ENCODE data around the gene CLEC17A. TPM values are rescaled to one million over a fixed set of nuclear protein-coding genes. Genes with fewer than 3 reads are reported as not detected.
"Not testable (repeated sequence)": the region's sequence is repeated elsewhere in the genome, so short reads cannot be mapped to it uniquely, and the experiment has no call there.

Gene CLEC17A, protein sequence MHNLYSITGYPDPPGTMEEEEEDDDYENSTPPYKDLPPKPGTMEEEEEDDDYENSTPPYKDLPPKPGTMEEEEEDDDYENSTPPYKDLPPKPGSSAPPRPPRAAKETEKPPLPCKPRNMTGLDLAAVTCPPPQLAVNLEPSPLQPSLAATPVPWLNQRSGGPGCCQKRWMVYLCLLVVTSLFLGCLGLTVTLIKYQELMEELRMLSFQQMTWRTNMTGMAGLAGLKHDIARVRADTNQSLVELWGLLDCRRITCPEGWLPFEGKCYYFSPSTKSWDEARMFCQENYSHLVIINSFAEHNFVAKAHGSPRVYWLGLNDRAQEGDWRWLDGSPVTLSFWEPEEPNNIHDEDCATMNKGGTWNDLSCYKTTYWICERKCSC
- under 1 TPM in 2 of 4 donors, not detected in 2; 0.24 to 0.55 TPM for polyA plus RNA-seq
- long read RNA-seq, donor 1: 0 reads
- long read RNA-seq, donor 2: 0 reads
- long read RNA-seq, donor 3: 0 reads
- long read RNA-seq, donor 4: 0 reads
- long read RNA-seq, donor 5: 0 reads
- long read RNA-seq, donor 6: 0 reads
- long read RNA-seq, donor 7: 0 reads
- long read RNA-seq, donor 8: 0 reads
- long read RNA-seq, donor 9: 0 reads
- long read RNA-seq, donor 10: 0 reads

DNA sequence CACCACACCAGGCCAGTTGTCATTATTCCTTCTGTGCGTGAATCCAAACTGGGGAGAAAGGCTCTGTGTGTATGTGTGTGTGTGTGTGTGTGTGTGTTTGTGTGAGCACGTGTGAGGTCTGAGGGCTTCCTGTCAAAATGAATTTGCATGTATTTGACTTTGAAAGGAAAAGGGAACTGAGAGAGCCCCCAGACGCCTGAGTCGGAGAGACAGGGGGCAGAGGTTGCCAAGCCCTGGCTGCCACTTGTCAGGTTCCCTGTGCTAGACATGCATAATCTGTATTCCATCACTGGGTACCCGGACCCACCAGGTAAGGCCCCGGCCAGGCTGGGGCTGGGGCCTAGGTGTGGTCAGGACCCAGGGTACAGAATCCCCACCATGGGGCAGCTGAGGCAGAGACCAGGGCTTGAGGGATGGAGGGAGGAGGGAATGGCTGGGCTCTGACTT lies at the start of gene CLEC17A:
CLEC17A (plus strand) TSS at position 191 of the 447 bp plus-strand sequence; CDS start at position 268, 77 bp downstream.
- Histone ChIP-seq H3K4me1 (ENCODE audit: control insufficient read depth in 3 of 3, insufficient read depth in 2 of 3, low read depth in 1 of 3, low read length in 2 of 3) (no peaks in the 10 kb centered on the region), H3K27ac (ENCODE audit: low read depth in 1 of 3, low read length in 2 of 3) (no peak within 1 kb of the TSS), H3K9me3 (ENCODE audit: control insufficient read depth in 2 of 2, insufficient read depth in 1 of 2, low read depth in 1 of 2, low read length in 1 of 2) (no peaks in the 10 kb centered on the region), H3K27me3 (ENCODE audit: control insufficient read depth in 3 of 3, insufficient read depth in 3 of 3, low read length in 3 of 3) (no peaks in the 10 kb centered on the region), H3K4me3 (ENCODE audit: low read depth in 1 of 3, low read length in 3 of 3) (peak within 1 kb of the TSS in 1 of 3 donors; percentile 4), H3K36me3 (ENCODE audit: control insufficient read depth in 3 of 3, insufficient read depth in 2 of 3, low read depth in 1 of 3, low read length in 3 of 3) (no peaks in the 10 kb centered on the region)
- FAIRE-seq (no peak), DNase-seq (no peak)
- WGBS, 3 donors: 40 to 58% (median 52%) methylated on average over 6 of the region's 6 CpGs

DNA sequence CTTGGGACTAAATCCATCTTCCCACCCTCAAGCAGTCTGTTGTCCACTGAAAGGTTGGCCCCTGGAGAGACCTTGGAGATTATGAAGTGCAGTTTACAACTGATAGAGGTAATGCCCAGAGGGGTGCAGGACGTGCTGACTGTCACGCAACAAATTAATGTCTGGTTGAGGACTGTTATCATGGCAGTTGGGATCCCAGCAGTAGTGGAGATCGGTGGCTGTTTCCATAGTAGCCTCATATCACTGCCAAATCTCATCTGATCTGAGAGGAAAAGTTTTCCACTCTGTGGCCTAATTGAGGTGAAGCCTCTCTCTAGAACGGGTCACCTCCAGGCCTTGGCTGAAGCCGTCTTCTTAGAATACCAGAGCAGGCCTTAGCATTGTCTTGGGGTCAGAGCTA lies 49.4 kb upstream of the CLEC17A start:
- H3K4me1 ChIP-seq (ENCODE audit: control insufficient read depth in 3 of 3, insufficient read depth in 2 of 3, low read depth in 1 of 3, low read length in 2 of 3): peaks cover 0 to 36% (median 7%) of the 10 kb centered on the region in 3 donors
- no peak for DNase-seq
- no peaks in the 10 kb centered on the region for H3K9me3 ChIP-seq (ENCODE audit: control insufficient read depth in 2 of 2, insufficient read depth in 1 of 2, low read depth in 1 of 2, low read length in 1 of 2)
- H3K36me3 ChIP-seq (ENCODE audit: control insufficient read depth in 3 of 3, insufficient read depth in 2 of 3, low read depth in 1 of 3, low read length in 3 of 3): peaks cover 0 to 37% (median 3%) of the 10 kb centered on the region in 3 donors
- 82 to 89% (median 85%) methylated on average over 5 of the region's 5 CpGs for WGBS, 3 donors
- H3K4me3 ChIP-seq (ENCODE audit: low read depth in 1 of 3, low read length in 3 of 3): no peak overlapping the region
- no peak overlapping the region for H3K27ac ChIP-seq (ENCODE audit: low read depth in 1 of 3, low read length in 2 of 3)
- FAIRE-seq: no peak
- no peaks in the 10 kb centered on the region for H3K27me3 ChIP-seq (ENCODE audit: control insufficient read depth in 3 of 3, insufficient read depth in 3 of 3, low read length in 3 of 3)

DNA sequence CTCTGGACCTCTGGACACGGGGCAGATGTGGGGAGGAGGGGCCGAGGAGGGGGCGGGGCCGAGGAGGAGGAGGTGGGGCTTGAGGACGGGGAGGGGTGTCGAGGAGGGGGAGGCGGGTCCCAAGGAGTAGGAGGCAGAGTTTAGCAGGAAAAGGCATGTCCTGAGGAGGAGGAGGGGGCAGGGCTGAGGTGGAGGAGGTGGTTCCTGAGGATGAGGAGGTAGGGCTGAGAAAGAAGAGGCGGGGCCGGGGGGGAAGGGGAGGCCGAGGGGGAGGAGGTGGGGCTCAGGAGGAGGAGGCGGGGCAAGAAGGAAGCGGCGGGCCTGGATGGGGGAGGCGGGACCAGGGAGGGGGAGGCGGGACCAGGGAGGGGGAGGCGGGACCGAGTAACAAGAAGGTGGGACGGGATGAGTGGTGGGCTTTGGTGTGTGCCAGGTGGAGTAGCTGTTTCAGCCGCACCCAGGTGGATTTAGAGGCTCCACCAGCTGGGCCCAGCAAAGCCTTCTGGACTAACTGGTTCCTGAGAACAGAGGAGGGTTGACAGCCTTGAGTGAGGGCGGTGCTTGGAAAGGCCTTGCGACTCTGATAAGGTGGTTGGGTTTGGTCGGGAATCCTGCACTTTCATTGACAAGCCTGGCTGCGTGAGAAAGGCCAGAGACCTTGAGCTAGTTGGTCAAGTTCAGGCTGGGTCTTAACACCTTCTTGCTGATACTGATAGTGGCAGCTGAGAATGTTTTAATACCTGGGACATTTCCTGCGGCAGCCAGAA lies 45.8 kb upstream of the CLEC17A start:
- Histone ChIP-seq H3K27me3 (ENCODE audit: control insufficient read depth in 3 of 3, insufficient read depth in 3 of 3, low read length in 3 of 3) (no peaks in the 10 kb centered on the region), H3K36me3 (ENCODE audit: control insufficient read depth in 3 of 3, insufficient read depth in 2 of 3, low read depth in 1 of 3, low read length in 3 of 3) (peaks cover 0 to 54% (median 3%) of the 10 kb centered on the region in 3 donors), H3K4me1 (ENCODE audit: control insufficient read depth in 3 of 3, insufficient read depth in 2 of 3, low read depth in 1 of 3, low read length in 2 of 3) (peaks cover 0 to 20% (median 4%) of the 10 kb centered on the region in 3 donors), H3K27ac (ENCODE audit: low read depth in 1 of 3, low read length in 2 of 3) (peak overlapping the region; percentile 58 to 87 (median 83)), H3K9me3 (ENCODE audit: control insufficient read depth in 2 of 2, insufficient read depth in 1 of 2, low read depth in 1 of 2, low read length in 1 of 2) (no peaks in the 10 kb centered on the region), H3K4me3 (ENCODE audit: low read depth in 1 of 3, low read length in 3 of 3) (peak overlapping the region in 2 of 3 donors; percentile 38 to 41)
- FAIRE-seq (no peak), DNase-seq (peak; percentile 93 to 94)
- 5 to 26% (median 15%) methylated on average over 15 to 24 of the region's 24 CpGs for WGBS, 3 donors

DNA sequence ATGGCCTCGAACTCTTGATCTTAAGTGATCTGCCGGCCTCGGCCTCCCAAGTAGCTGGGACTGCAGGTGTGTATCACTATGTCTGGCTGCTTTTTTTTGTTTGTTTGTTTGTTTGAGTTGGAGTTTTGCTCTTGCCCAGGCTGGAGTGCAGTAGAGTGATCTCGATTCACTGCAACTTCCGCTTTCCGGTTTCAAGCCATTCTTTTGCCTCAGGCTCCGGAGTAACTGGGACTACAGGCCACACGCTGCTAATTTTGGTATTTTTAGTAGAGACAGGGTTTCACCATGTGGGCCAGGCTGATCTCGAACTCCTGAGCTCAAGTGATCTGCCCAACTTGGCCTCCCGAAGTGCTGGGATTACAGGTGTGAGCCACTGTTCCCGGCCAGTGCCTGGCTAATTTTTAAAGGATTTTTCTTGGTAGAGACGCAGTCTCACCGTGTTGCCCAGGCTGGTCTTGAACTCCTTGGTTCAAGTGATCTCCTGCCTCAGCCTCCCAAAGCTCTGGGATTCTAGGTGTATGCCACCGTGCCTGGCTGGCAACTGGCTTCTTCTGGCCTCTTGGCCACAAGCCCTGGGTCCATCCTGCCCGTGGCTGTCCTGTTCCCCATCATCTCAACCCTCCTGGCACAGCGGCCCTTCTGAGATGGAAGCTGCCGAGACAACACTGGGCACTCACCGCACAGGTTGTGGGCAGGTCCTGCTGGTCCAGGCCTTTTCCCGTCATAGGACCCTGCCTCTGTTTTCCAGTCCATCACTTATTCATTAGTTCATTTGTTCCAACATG lies 42.0 kb upstream of the CLEC17A start:
- Histone ChIP-seq H3K27me3 (ENCODE audit: control insufficient read depth in 3 of 3, insufficient read depth in 3 of 3, low read length in 3 of 3) (no peaks in the 10 kb centered on the region), H3K4me3 (ENCODE audit: low read depth in 1 of 3, low read length in 3 of 3) (no peak overlapping the region), H3K9me3 (ENCODE audit: control insufficient read depth in 2 of 2, insufficient read depth in 1 of 2, low read depth in 1 of 2, low read length in 1 of 2) (no peaks in the 10 kb centered on the region), H3K27ac (ENCODE audit: low read depth in 1 of 3, low read length in 2 of 3) (no peak overlapping the region), H3K36me3 (ENCODE audit: control insufficient read depth in 3 of 3, insufficient read depth in 2 of 3, low read depth in 1 of 3, low read length in 3 of 3) (peaks cover 0 to 49% (median 0%) of the 10 kb centered on the region in 3 donors), H3K4me1 (ENCODE audit: control insufficient read depth in 3 of 3, insufficient read depth in 2 of 3, low read depth in 1 of 3, low read length in 2 of 3) (peaks cover 0 to 14% (median 5%) of the 10 kb centered on the region in 3 donors)
- DNase-seq (no peak), FAIRE-seq (no peak)
- WGBS, 3 donors: 91 to 92% (median 92%) methylated on average over 19 of the region's 19 CpGs

DNA sequence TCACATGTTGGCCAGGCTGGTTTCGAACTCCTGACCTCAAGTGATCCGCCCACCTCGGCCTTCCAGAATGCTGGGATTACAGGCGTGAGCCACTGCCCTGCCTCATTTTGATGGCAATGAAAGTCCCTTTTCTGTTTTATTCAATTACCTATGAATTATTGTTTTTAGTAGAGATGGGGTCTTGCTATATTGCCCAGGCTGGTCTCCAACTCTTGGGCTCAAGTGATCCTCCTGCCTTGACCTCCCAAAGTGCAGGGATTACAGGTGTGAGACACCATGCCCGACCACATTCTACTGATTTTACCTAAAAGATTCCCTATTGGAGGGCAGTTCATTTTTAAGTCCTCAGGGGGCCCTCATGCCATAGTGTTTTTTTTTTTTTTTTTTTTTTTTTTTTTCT lies 40.9 kb upstream of the CLEC17A start:
- not testable (repeated sequence) for FAIRE-seq; DNase-seq; H3K4me1 ChIP-seq (ENCODE audit: control insufficient read depth in 3 of 3, insufficient read depth in 2 of 3, low read depth in 1 of 3, low read length in 2 of 3); H3K9me3 ChIP-seq (ENCODE audit: control insufficient read depth in 2 of 2, insufficient read depth in 1 of 2, low read depth in 1 of 2, low read length in 1 of 2); H3K27me3 ChIP-seq (ENCODE audit: control insufficient read depth in 3 of 3, insufficient read depth in 3 of 3, low read length in 3 of 3); H3K4me3 ChIP-seq (ENCODE audit: low read depth in 1 of 3, low read length in 3 of 3); H3K27ac ChIP-seq (ENCODE audit: low read depth in 1 of 3, low read length in 2 of 3)
- H3K36me3 ChIP-seq (ENCODE audit: control insufficient read depth in 3 of 3, insufficient read depth in 2 of 3, low read depth in 1 of 3, low read length in 3 of 3): peaks cover 0 to 55% (median 3%) of the 10 kb centered on the region in 3 donors
- WGBS, 3 donors: 79 to 87% (median 87%) methylated on average over 5 of the region's 5 CpGs

DNA sequence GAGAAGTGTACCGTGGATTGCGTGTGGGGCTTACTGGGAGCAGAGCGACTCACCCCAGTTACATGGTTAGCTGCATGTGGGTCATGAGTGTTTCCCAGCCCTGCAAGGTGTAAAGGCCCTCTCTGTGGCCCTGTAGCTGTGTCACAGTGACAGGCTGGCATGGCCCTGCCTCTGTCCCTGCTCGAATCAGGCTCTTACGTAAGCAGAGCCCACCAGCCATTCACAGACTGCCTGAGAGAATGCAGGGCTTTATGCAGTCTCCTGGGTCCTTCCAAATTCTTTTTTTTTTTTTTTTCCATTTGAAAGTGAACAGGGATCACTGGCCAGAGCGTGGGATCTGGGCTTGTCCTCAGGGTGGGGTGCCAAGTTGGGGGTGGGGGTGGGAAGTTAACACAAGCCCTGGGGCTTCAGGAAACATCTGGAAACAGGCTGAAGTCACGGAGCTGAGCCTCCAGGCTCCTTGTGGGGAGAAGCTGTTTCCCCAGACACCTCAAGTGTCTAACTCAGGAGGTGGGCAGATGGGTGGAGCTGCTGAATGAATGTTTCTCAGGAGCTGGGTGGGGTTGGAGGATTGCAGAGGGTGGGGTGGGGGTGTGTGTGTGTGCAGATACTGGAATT lies 40.1 kb upstream of the CLEC17A start:
- no peak for FAIRE-seq
- Histone ChIP-seq H3K9me3 (ENCODE audit: control insufficient read depth in 2 of 2, insufficient read depth in 1 of 2, low read depth in 1 of 2, low read length in 1 of 2) (no peaks in the 10 kb centered on the region), H3K4me3 (ENCODE audit: low read depth in 1 of 3, low read length in 3 of 3) (no peak overlapping the region), H3K4me1 (ENCODE audit: control insufficient read depth in 3 of 3, insufficient read depth in 2 of 3, low read depth in 1 of 3, low read length in 2 of 3) (peaks cover 0 to 4% (median 3%) of the 10 kb centered on the region in 3 donors), H3K27ac (ENCODE audit: low read depth in 1 of 3, low read length in 2 of 3) (no peak overlapping the region), H3K36me3 (ENCODE audit: control insufficient read depth in 3 of 3, insufficient read depth in 2 of 3, low read depth in 1 of 3, low read length in 3 of 3) (peaks cover 0 to 55% (median 3%) of the 10 kb centered on the region in 3 donors), H3K27me3 (ENCODE audit: control insufficient read depth in 3 of 3, insufficient read depth in 3 of 3, low read length in 3 of 3) (no peaks in the 10 kb centered on the region)
- 54 to 68% (median 65%) methylated on average over 7 of the region's 7 CpGs for WGBS, 3 donors
- DNase-seq: peak in 1 of 2 donors; percentile 38

DNA sequence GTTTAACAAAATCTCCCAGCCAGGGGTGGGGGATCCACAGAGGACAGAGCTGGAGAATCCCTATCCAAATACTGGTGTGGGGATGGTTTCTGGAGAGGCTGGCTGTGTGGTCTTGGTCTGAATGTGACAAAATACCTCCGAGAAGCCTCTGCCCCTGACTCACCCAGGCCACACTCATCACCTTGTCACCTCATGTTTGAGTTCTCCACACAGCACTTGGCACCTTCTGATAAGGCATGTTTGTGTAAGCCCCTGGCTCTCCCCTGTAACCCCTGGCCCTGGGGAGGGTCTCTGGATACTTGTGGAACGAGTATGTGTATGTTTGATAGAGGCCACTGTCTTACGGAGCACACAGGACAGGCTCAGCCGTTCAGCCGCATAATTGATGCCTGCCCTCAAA lies 38.8 kb upstream of the CLEC17A start:
- Histone ChIP-seq H3K36me3 (ENCODE audit: control insufficient read depth in 3 of 3, insufficient read depth in 2 of 3, low read depth in 1 of 3, low read length in 3 of 3) (peaks cover 0 to 61% (median 3%) of the 10 kb centered on the region in 3 donors), H3K4me1 (ENCODE audit: control insufficient read depth in 3 of 3, insufficient read depth in 2 of 3, low read depth in 1 of 3, low read length in 2 of 3) (peaks cover 0 to 3% (median 0%) of the 10 kb centered on the region in 3 donors), H3K27me3 (ENCODE audit: control insufficient read depth in 3 of 3, insufficient read depth in 3 of 3, low read length in 3 of 3) (no peaks in the 10 kb centered on the region), H3K27ac (ENCODE audit: low read depth in 1 of 3, low read length in 2 of 3) (no peak overlapping the region), H3K4me3 (ENCODE audit: low read depth in 1 of 3, low read length in 3 of 3) (no peak overlapping the region), H3K9me3 (ENCODE audit: control insufficient read depth in 2 of 2, insufficient read depth in 1 of 2, low read depth in 1 of 2, low read length in 1 of 2) (no peaks in the 10 kb centered on the region)
- 85 to 90% (median 88%) methylated on average over 5 of the region's 5 CpGs for WGBS, 3 donors
- FAIRE-seq (no peak), DNase-seq (no peak)

Data from small intestine (tissue), 16 donors.